AG09309 (cell line): ENCODE data around the gene MCCD1.

ENCODE experiments used
- DNase-seq: peaks from one replicate; pipeline ENCODE4 v3.0.0-alpha.2; 2010; ENCODE audit warnings: low read depth
- H3K4me3 ChIP-seq: 2 replicates; pipeline ENCODE4 v1.5.1; 2011; ENCODE audit warnings: mild to moderate bottlenecking, low read depth, low read length, moderate library complexity; ENCODE audit not compliant: control insufficient read depth
- TF ChIP-seq, protein P1 (sequence below): IDR thresholded peaks from 2 replicates; pipeline ENCODE4 v1.5.1; 2011; ENCODE audit warnings: mild to moderate bottlenecking, low read depth, low read length, inconsistent platforms; ENCODE audit not compliant: insufficient read depth, control insufficient read depth; ENCODE audit errors: missing control alignments

MCCD1 gene

GRCh38 chr6:31579119-31579505, 50.4 kb downstream of the MCCD1 start:
- H3K4me3 ChIP-seq: no peak overlapping the region
- no peak for DNase-seq
- TF ChIP-seq, protein P1, sequence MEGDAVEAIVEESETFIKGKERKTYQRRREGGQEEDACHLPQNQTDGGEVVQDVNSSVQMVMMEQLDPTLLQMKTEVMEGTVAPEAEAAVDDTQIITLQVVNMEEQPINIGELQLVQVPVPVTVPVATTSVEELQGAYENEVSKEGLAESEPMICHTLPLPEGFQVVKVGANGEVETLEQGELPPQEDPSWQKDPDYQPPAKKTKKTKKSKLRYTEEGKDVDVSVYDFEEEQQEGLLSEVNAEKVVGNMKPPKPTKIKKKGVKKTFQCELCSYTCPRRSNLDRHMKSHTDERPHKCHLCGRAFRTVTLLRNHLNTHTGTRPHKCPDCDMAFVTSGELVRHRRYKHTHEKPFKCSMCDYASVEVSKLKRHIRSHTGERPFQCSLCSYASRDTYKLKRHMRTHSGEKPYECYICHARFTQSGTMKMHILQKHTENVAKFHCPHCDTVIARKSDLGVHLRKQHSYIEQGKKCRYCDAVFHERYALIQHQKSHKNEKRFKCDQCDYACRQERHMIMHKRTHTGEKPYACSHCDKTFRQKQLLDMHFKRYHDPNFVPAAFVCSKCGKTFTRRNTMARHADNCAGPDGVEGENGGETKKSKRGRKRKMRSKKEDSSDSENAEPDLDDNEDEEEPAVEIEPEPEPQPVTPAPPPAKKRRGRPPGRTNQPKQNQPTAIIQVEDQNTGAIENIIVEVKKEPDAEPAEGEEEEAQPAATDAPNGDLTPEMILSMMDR: no peak
